Epithelial cell of proximal tubule (primary cell): Measurements from ENCODE around the gene SLC35B2. TPM values are rescaled to one million over a fixed set of nuclear protein-coding genes. Genes with fewer than 3 reads are reported as not detected.

ENCODE experiments used
- DNase-seq: peaks from one replicate; pipeline ENCODE4 v3.0.0-alpha.2; 2011; ENCODE audit warnings: low read depth
- H3K4me3 ChIP-seq: 2 replicates; pipeline ENCODE4 v1.5.1; 2011; ENCODE audit warnings: low read depth, mild to moderate bottlenecking, low read length
- total RNA-seq: library from RNA; depleted of rRNA; stranded (reverse); fragments of >200 nt; gene quantifications from 2 replicates; pipeline ENCODE4 v1.2.3, GENCODE V29; 2015
- TF ChIP-seq, protein P1 (sequence below): conservative IDR thresholded peaks from 2 replicates; pipeline ENCODE4 v1.5.1; 2012; ENCODE audit warnings: low read depth, mild to moderate bottlenecking, low read length

The SLC35B2 gene
- total RNA-seq, 1 donor from 2014 or later = 70.9 TPM

- DNase-seq = no peak
- H3K4me3 ChIP-seq = no peak overlapping the region
- TF ChIP-seq, protein P1, sequence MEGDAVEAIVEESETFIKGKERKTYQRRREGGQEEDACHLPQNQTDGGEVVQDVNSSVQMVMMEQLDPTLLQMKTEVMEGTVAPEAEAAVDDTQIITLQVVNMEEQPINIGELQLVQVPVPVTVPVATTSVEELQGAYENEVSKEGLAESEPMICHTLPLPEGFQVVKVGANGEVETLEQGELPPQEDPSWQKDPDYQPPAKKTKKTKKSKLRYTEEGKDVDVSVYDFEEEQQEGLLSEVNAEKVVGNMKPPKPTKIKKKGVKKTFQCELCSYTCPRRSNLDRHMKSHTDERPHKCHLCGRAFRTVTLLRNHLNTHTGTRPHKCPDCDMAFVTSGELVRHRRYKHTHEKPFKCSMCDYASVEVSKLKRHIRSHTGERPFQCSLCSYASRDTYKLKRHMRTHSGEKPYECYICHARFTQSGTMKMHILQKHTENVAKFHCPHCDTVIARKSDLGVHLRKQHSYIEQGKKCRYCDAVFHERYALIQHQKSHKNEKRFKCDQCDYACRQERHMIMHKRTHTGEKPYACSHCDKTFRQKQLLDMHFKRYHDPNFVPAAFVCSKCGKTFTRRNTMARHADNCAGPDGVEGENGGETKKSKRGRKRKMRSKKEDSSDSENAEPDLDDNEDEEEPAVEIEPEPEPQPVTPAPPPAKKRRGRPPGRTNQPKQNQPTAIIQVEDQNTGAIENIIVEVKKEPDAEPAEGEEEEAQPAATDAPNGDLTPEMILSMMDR = no peak
Observed at GRCh38 chr6:44276667-44277640, 19.6 kb upstream of the SLC35B2 start.

DNA sequence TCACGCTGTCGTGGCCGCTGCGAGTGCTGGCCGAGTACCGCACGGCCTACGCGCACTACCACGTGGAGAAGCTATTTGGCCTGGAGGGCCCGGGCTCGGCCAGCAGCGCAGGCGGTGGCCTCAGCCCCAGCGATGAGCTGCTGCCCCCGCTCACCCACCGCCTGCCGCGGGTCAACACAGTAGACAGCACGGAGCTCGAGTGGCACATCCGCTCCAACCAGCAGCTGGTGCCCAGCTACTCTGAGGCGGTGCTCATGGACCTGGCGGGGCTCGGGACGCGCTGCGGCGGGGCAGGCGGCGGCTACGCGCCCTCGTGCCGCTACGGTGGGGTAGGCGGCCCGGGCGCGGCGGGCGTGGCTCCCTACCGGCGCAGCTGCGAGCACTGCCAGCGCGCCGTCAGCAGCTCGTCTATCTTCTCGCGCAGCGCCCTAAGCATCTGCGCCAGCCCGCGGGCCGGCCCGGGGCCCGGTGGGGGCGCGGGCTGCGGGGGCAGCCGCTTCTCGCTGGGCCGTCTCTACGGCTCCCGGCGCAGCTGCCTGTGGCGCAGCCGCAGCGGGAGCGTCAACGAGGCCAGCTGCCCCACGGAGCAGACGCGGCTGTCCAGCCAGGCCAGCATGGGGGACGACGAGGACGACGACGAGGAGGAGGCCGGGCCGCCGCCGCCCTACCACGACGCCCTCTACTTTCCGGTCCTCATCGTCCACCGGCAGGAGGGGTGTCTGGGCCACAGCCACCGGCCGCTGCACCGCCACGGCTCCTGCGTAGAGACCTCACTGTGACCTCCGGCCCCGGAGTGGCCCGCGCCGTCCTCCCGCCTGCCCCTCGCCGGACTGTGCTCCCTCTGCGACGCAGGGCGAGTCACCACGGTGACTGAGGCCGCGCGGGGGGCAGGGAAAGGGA, 18.7 kb upstream of the SLC35B2 start:
- TF ChIP-seq, protein P1 = no peak
- DNase-seq = no peak
- no peak overlapping the region for H3K4me3 ChIP-seq

- TF ChIP-seq, protein P1 = no peak
- DNase-seq = no peak
- no peak overlapping the region for H3K4me3 ChIP-seq
Observed at GRCh38 chr6:44275271-44275748, 18.0 kb upstream of the SLC35B2 start.

GRCh38 chr6:44273617-44274016, 16.3 kb upstream of the SLC35B2 start:
- no peak for DNase-seq
- TF ChIP-seq, protein P1 = no peak
- H3K4me3 ChIP-seq = no peak overlapping the region

- TF ChIP-seq, protein P1 = no peak
- no peak for DNase-seq
- H3K4me3 ChIP-seq = no peak overlapping the region
Observed at GRCh38 chr6:44272999-44273566, 15.8 kb upstream of the SLC35B2 start.

DNA sequence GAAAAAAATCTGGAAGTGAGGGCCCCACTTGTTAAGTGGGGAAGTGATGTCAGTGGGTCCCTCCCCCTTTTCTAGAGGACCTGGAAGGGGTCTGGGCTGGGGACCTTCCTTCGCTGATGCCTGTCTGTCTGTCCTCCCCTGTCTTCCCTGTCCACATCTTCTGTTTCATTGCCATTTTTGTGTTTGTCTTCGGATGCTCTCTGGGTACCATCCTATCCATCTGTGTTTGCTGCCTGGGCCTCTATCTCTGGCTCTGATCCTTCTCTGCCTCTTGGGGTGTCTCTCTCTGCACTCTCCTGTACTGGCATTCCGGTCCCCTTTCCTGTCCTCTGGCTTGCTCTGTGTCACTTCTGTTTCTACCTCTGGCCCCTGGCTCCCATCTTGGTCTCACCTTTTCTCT, 15.2 kb upstream of the SLC35B2 start:
- no peak for DNase-seq
- TF ChIP-seq, protein P1 = no peak
- H3K4me3 ChIP-seq = no peak overlapping the region
